Psoas muscle (tissue), 8 donors: ENCODE measurements around the gene NDUFV2. TPM values are rescaled to one million over a fixed set of nuclear protein-coding genes. Genes with fewer than 3 reads are reported as not detected.

Source experiments
- ATAC-seq, 4 donors: fragments of 200-7000 bp; cut with Tn5 transposase; one replicate each; pipeline ENCODE4 v1.9.1; 2020; ENCODE audit warnings: moderate library complexity in 3 of 4, mild to moderate bottlenecking in 2 of 4
- DNase-seq, 2 donors: peaks; one replicate each; pipeline ENCODE4 v3.0.0-alpha.2; 2020
- H3K27ac ChIP-seq: fragments of 200-600 bp; one replicate; pipeline ENCODE4 v1.8.0; 2022
- H3K27me3 ChIP-seq, 3 donors: fragments of 200-600 bp in 1 of 3; one replicate each; pipeline versions ENCODE4 v1.6.1 to v1.8.0; 2013 to 2022; ENCODE audit warnings: low read length in 2 of 3, mild to moderate bottlenecking in 2 of 3, moderate library complexity in 1 of 3; ENCODE audit not compliant: insufficient read depth in 3 of 3
- H3K36me3 ChIP-seq, 2 donors: fragments of 200-600 bp in 1 of 2; one replicate each; pipeline versions ENCODE4 v1.6.1 to v1.8.0; 2013 to 2022; ENCODE audit warnings: low read depth in 1 of 2, mild to moderate bottlenecking in 1 of 2, moderate library complexity in 1 of 2; ENCODE audit not compliant: insufficient read depth in 1 of 2
- H3K4me1 ChIP-seq: fragments of 200-600 bp; one replicate; pipeline ENCODE4 v1.8.0; 2022
- H3K4me3 ChIP-seq: fragments of 200-600 bp; one replicate; pipeline ENCODE4 v1.8.0; 2022; ENCODE audit warnings: mild to moderate bottlenecking
- H3K9me3 ChIP-seq: fragments of 200-600 bp; one replicate; pipeline ENCODE4 v1.8.0; 2022
- CTCF ChIP-seq: fragments of 200-600 bp; IDR thresholded peaks from one replicate; pipeline ENCODE4 v1.8.0; 2022; ENCODE audit warnings: antibody characterized with exemption
- WGBS, 3 donors: extraction: QIAGEN DNeasy Blood & Tissue Kit; methylation state at CpG; one replicate each; pipeline versions ENCODE4 v1.1.6 to v1.1.7; 2013; 5-methylcytosine and 5-hydroxymethylcytosine counted together
- intact Hi-C, 2 donors: fragments of 100-400 bp; cut with DNase I; formaldehyde crosslinking; loops; one replicate each; pipeline versions ENCODE4 v1.11.0 to v1.14.2; 2022
- polyA plus RNA-seq, 3 donors: library from polyadenylated mRNA; stranded (reverse); fragments of 200-250 nt; gene quantifications; one replicate each; pipeline ENCODE4 v1.2.3, GENCODE V29; 2013
- total RNA-seq, 4 donors: library from RNA; stranded (reverse); fragmentation: NEBNext Ultra II Directional in 2 of 4; extraction: Animal tissue kit (Norgen Biotek cat#: 25700) in 2 of 4; gene quantifications; one replicate each; pipeline versions ENCODE4 v1.2.1 to v1.2.4, GENCODE V29; 2021 to 2023
- donor health status: healthy with polysubstance abuse.
- donor health status: DM: no; HTN: no; CAD: no; lungs with moderate emphysema.
- donor health status: Bipolar disorder and iron deficiency.
- donor health status: healthy.
- donor health status: DM: yes; HTN: yes; CAD: no.
- donor health status: DM: no; HTN: no; CAD: no.
- donor health status: DM: no; HTN: no; CAD: no.
- donor health status: DM: yes; HTN: yes; CAD: no.

The NDUFV2 gene
- total and polyA plus RNA-seq, 7 donors, result 312 to 565 (median 451) TPM

GRCh38 chr18:9066817-9067306 is 35.6 kb upstream of the NDUFV2 start:
- 94 to 95% (median 94%) methylated on average over 5 of the region's 5 CpGs for WGBS, 3 donors
- H3K27ac ChIP-seq, result no peak overlapping the region

DNA sequence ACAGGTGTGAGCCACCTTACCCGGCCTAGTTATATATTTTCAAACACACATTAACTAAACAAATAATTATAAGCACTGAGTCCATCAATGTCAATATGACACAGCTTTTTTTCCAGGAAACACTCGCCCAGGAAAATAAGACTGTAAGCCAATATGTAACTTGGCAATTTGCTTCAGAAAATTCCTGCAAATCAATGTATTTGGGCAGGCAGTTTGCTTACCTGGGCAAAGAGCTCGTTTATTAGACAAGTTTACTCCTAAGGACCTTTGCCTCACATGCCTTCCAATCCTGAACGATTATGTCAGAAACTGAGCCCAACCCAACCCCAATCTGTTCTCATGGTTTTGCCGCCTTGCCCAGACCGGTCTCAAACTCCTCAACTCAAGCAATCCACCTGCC is 34.7 kb upstream of the NDUFV2 start:
- Histone ChIP-seq H3K27ac (no peak overlapping the region), H3K4me1 (peaks cover 12% of the 10 kb centered on the region), H3K36me3 (no peaks in the 10 kb centered on the region), H3K9me3 (no peaks in the 10 kb centered on the region), H3K4me3 (no peak overlapping the region), H3K27me3 (no peaks in the 10 kb centered on the region)
- no peak for TF ChIP-seq CTCF
- no peak for DNase-seq
- no peak for ATAC-seq
- intact Hi-C loops, result no loop called here
- 83 to 95% (median 90%) methylated on average over 6 of the region's 6 CpGs for WGBS, 3 donors

More at GRCh38 chr18:9066817-9067306, 35.6 kb upstream of the NDUFV2 start:
- ATAC-seq, result no peak
- H3K36me3 ChIP-seq, result no peaks in the 10 kb centered on the region
- no peaks in the 10 kb centered on the region for H3K9me3 ChIP-seq
- no peak overlapping the region for H3K4me3 ChIP-seq
- intact Hi-C loops, result no loop called here
- H3K27me3 ChIP-seq, result no peaks in the 10 kb centered on the region
- peaks cover 12% of the 10 kb centered on the region for H3K4me1 ChIP-seq
- no peak for TF ChIP-seq CTCF
- DNase-seq, result no peak

DNA sequence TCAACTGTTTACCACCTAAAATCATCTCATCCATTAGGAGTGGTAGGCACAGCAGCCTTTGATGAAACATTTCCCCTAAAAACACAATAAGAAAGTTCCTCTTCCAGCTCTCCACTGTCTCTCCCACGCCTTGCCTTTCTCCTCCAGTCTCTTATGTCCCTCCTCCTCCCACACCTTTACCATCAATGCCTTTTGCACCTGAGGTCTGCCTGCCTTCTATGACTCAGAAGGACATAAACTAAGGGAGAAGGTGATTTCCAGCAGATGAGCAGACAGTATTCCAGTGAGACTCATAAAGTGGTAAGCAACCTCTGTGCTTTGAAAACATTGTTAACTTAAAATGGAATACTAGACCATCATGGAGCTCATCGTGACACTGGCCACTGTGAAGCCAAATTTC is 34.2 kb upstream of the NDUFV2 start:
- Histone ChIP-seq H3K27me3 (no peaks in the 10 kb centered on the region), H3K27ac (no peak overlapping the region), H3K9me3 (no peaks in the 10 kb centered on the region), H3K36me3 (no peaks in the 10 kb centered on the region), H3K4me3 (no peak overlapping the region), H3K4me1 (peaks cover 12% of the 10 kb centered on the region)
- WGBS, 3 donors, result 86 to 95% (median 94%) methylated on average over 2 of the region's 2 CpGs
- no peak for TF ChIP-seq CTCF
- intact Hi-C loops, result no loop called here
- no peak for DNase-seq
- no peak for ATAC-seq

- no peaks in the 10 kb centered on the region for H3K27me3 ChIP-seq
- WGBS, 3 donors, result 13 to 25% (median 14%) methylated on average over 9 of the region's 9 CpGs
- no peaks in the 10 kb centered on the region for H3K9me3 ChIP-seq
- H3K4me1 ChIP-seq, result peaks cover 12% of the 10 kb centered on the region
- no peaks in the 10 kb centered on the region for H3K36me3 ChIP-seq
- no peak for TF ChIP-seq CTCF
- intact Hi-C loops, result no loop called here
- H3K27ac ChIP-seq, result peak overlapping the region; percentile 12
- ATAC-seq, result peak in 1 of 4 donors; percentile 27
- H3K4me3 ChIP-seq, result no peak overlapping the region
- no peak for DNase-seq
These were observed 32.9 kb upstream of the NDUFV2 start for GRCh38 chr18:9069601-9070000.

GRCh38 chr18:9070212-9070611 is 32.3 kb upstream of the NDUFV2 start:
- 83 to 92% (median 85%) methylated on average over 5 of the region's 5 CpGs for WGBS, 3 donors
- no peaks in the 10 kb centered on the region for H3K9me3 ChIP-seq
- DNase-seq (no peak), ATAC-seq (no peak)
- peaks cover 12% of the 10 kb centered on the region for H3K4me1 ChIP-seq
- no peak overlapping the region for H3K27ac ChIP-seq
- H3K27me3 ChIP-seq, result no peaks in the 10 kb centered on the region
- H3K36me3 ChIP-seq, result no peaks in the 10 kb centered on the region
- intact Hi-C loops, result loop anchor here in 1 of 2 donors (10.0 kb wide), 2 partner anchors 265 to 445 kb away; partner anchors contain the start of gene TWSG1
- no peak for TF ChIP-seq CTCF
- no peak overlapping the region for H3K4me3 ChIP-seq
